ENCODE results near the gene NUP153. TPM values are rescaled to one million over a fixed set of nuclear protein-coding genes. Genes with fewer than 3 reads are reported as not detected.

The NUP153 gene
- total and polyA plus RNA-seq, 2 of the 8 experiments (the other 6 are each of a cell fraction or from before 2014, with no cell fraction given), result 47.0 to 84.8 TPM

GRCh38 chr6:17615794-17616193 lies 90.9 kb downstream of the NUP153 start:
- CTCF ChIA-PET (ENCODE audit: partially characterized antibody), result no interaction called here
- no peak overlapping the region for H3K27ac ChIP-seq (ENCODE audit: low read depth, low read length)
- TF ChIP-seq TBP (IDR thresholded peaks at IDR 0.05; ENCODE audit: low read depth, low read length), result no peak

More at GRCh38 chr6:17615794-17616193, 90.9 kb downstream of the NUP153 start:
- Histone ChIP-seq H3K4me2 (ENCODE audit: insufficient read depth in 1 of 2, low read depth in 2 of 2, low read length in 2 of 2) (no peak overlapping the region), H3K4ac (replicated peaks; ENCODE audit: insufficient read length, low read depth, low read length) (no peak overlapping the region), H3K4me1 (replicated peaks in 1 of 4; ENCODE audit: control insufficient read depth in 3 of 4, insufficient read depth in 4 of 4, low read length in 3 of 4) (no peaks in the 10 kb centered on the region), H4K5ac (ENCODE audit: insufficient read length, low read depth, low read length) (no peak overlapping the region), H4K8ac (ENCODE audit: extremely low read depth, insufficient read depth, low read length) (no peak overlapping the region), H3K79me2 (ENCODE audit: control insufficient read depth in 1 of 2, insufficient read depth in 2 of 2, low read length in 2 of 2) (peaks cover 0 to 22% of the 10 kb centered on the region in 2 experiments; a peak in 2 of 4 replicates), H3K14ac (ENCODE audit: insufficient read length) (no peak overlapping the region), H4K91ac (replicated peaks; ENCODE audit: insufficient read length, low read length) (no peak overlapping the region), H3K9ac (replicated peaks in 1 of 4; ENCODE audit: extremely low read depth in 1 of 4, low read depth in 3 of 4, low read length in 3 of 4) (no peak overlapping the region), H3K23me2 (ENCODE audit: low read depth, low read length) (no peaks in the 10 kb centered on the region), H2BK5ac (ENCODE audit: low read depth, low read length) (no peak overlapping the region), H3K36me3 (ENCODE audit: control insufficient read depth in 2 of 4, insufficient read depth in 4 of 4, low read length in 3 of 4) (peaks cover 5 to 34% (median 17%) of the 10 kb centered on the region in 4 experiments; a peak in 5 of 8 replicates), H3K4me3 (ENCODE audit: extremely low read depth in 1 of 4, insufficient read depth in 2 of 4, low read depth in 3 of 4, low read length in 4 of 4) (no peak overlapping the region), H3K23ac (ENCODE audit: insufficient read length) (no peak overlapping the region), H2BK20ac (ENCODE audit: low read length) (no peak overlapping the region), H2AFZ (ENCODE audit: low read length) (no peak overlapping the region), H3K9me3 (ENCODE audit: insufficient read depth in 2 of 2, low read depth in 1 of 2, low read length in 1 of 2) (no peaks in the 10 kb centered on the region), H2BK120ac (replicated peaks; ENCODE audit: low read depth, low read length) (no peak overlapping the region), H3K27me3 (replicated peaks in 1 of 4; ENCODE audit: control insufficient read depth in 3 of 4, extremely low read depth in 1 of 4, insufficient read depth in 3 of 4, low read length in 3 of 4) (no peaks in the 10 kb centered on the region), H3K56ac (replicated peaks; ENCODE audit: insufficient read length, low read depth, low read length) (no peak overlapping the region), H3K79me1 (ENCODE audit: low read depth, low read length) (no peaks in the 10 kb centered on the region), H3K18ac (ENCODE audit: extremely low read depth, low read length) (no peak overlapping the region), H2AK5ac (ENCODE audit: low read depth, low read length) (no peak overlapping the region), H2BK12ac (ENCODE audit: low read depth, low read length) (no peak overlapping the region), H2BK15ac (ENCODE audit: low read length) (no peak overlapping the region), H4K20me1 (replicated peaks in 1 of 2; ENCODE audit: control insufficient read depth in 1 of 2, insufficient read depth in 2 of 2, low read length in 2 of 2) (peaks cover 0 to 2% of the 10 kb centered on the region in 2 experiments)
- POLR2A ChIA-PET (ENCODE audit: partially characterized antibody), result no interaction called here
- FAIRE-seq (no peak), DNase-seq (ENCODE audit: low read depth in 1 of 2, low spot score in 2 of 2) (no peak)
- 87% methylated on average over 4 of the region's 4 CpGs; no CpG with 5 or more reads in 1 of the 2 experiments for WGBS, 2 experiments (ENCODE audit: extremely low coverage in 1 of 2, insufficient coverage in 1 of 2, insufficient read length in 1 of 2, insufficient replicate concordance in 2 of 2, low coverage in 1 of 2, low lambda C conversion rate in 2 of 2, missing lambda C conversion rate in 1 of 2)
